ENCODE data around the gene KRT82. TPM values are rescaled to one million over a fixed set of nuclear protein-coding genes. Genes with fewer than 3 reads are reported as not detected.
"Not testable (repeated sequence)": the region's sequence is repeated elsewhere in the genome, so short reads cannot be mapped to it uniquely, and the experiment has no call there.

KRT82 gene
- not detected for total RNA-seq
- not detected for polyA plus RNA-seq (ENCODE audit: insufficient read length in 6 of 6)
- long read RNA-seq, donor 1: 0 reads
- long read RNA-seq, donor 2: 0 reads
- long read RNA-seq, donor 3: 0 reads
- long read RNA-seq, donor 4: 0 reads
- long read RNA-seq, donor 5: 0 reads
- long read RNA-seq, donor 6: 0 reads
- long read RNA-seq, donor 7: 0 reads
- long read RNA-seq, donor 8: 0 reads
- long read RNA-seq, donor 9: 0 reads
- long read RNA-seq, donor 10: 0 reads
- long read RNA-seq, donor 11: 0 reads
- long read RNA-seq, donor 12: 0 reads

GRCh38 chr12:52405922-52406385 lies at the start of gene KRT82:
Gene KRT82, minus strand, starts transcription at chr12:52406335. Its CDS starts 58 bp downstream, at chr12:52406277.
- Histone ChIP-seq H3K36me3 (no peaks in the 10 kb centered on the region), H3K27ac (no peak within 1 kb of the TSS), H3K27me3 (peaks cover 0 to 18% of the 10 kb centered on the region in 2 donors), H3K4me3 (no peak within 1 kb of the TSS), H3K4me1 (no peaks in the 10 kb centered on the region), H3K9me3 (no peaks in the 10 kb centered on the region)
- no peak for ATAC-seq
- TF ChIP-seq CTCF (IDR thresholded peaks at IDR 0.05): no peak
- intact Hi-C loops (cut with DNase I): no loop called here
- peak in 1 of 4 donors; percentile 58 for DNase-seq

- intact Hi-C loops (cut with DNase I): no loop called here
- ATAC-seq: no peak
- Histone ChIP-seq H3K9me3 (no peaks in the 10 kb centered on the region), H3K4me1 (no peaks in the 10 kb centered on the region), H3K36me3 (no peaks in the 10 kb centered on the region), H3K27ac (no peak overlapping the region), H3K27me3 (peaks cover 0 to 16% of the 10 kb centered on the region in 2 donors), H3K4me3 (no peak overlapping the region)
- DNase-seq: no peak
- TF ChIP-seq CTCF (IDR thresholded peaks at IDR 0.05): no peak
Measured at GRCh38 chr12:52455821-52456220, 49.7 kb upstream of the KRT82 start.

- intact Hi-C loops (cut with DNase I): no loop called here
- TF ChIP-seq CTCF (IDR thresholded peaks at IDR 0.05): no peak
- Histone ChIP-seq H3K36me3 (no peaks in the 10 kb centered on the region), H3K4me3 (no peak overlapping the region), H3K4me1 (no peaks in the 10 kb centered on the region), H3K27ac (no peak overlapping the region), H3K27me3 (peaks cover 0 to 12% of the 10 kb centered on the region in 2 donors), H3K9me3 (no peaks in the 10 kb centered on the region)
- DNase-seq (no peak), ATAC-seq (no peak)
Measured at GRCh38 chr12:52454411-52455201, 48.5 kb upstream of the KRT82 start.

- no peak for TF ChIP-seq CTCF (IDR thresholded peaks at IDR 0.05)
- peaks cover 0 to 11% of the 10 kb centered on the region in 2 donors for H3K27me3 ChIP-seq
Measured at GRCh38 chr12:52452101-52452500, 46.0 kb upstream of the KRT82 start, which contains the start of gene KRT6B. Gene KRT6B, minus strand, starts transcription at chr12:52452146. Its CDS starts 68 bp downstream, at chr12:52452078.

GRCh38 chr12:52448228-52448627 lies 42.1 kb upstream of the KRT82 start:
- H3K4me1 ChIP-seq: no peaks in the 10 kb centered on the region
- ATAC-seq (no peak), DNase-seq (no peak)
- no peak overlapping the region for H3K4me3 ChIP-seq
- intact Hi-C loops (cut with DNase I): no loop called here
- H3K27ac ChIP-seq: no peak overlapping the region
- no peaks in the 10 kb centered on the region for H3K36me3 ChIP-seq
- H3K9me3 ChIP-seq: no peaks in the 10 kb centered on the region
- TF ChIP-seq CTCF (IDR thresholded peaks at IDR 0.05): no peak
- peaks cover 0 to 9% of the 10 kb centered on the region in 2 donors for H3K27me3 ChIP-seq

More at GRCh38 chr12:52452101-52452500, 46.0 kb upstream of the KRT82 start, which contains the start of gene KRT6B:
- no peaks in the 10 kb centered on the region for H3K4me1 ChIP-seq
- ATAC-seq (no peak), DNase-seq (no peak)
- intact Hi-C loops (cut with DNase I): no loop called here
- H3K9me3 ChIP-seq: no peaks in the 10 kb centered on the region
- no peak within 1 kb of the TSS for H3K4me3 ChIP-seq
- no peak within 1 kb of the TSS for H3K27ac ChIP-seq
- H3K36me3 ChIP-seq: no peaks in the 10 kb centered on the region

GRCh38 chr12:52447196-52447595 lies 41.1 kb upstream of the KRT82 start:
- ATAC-seq; H3K9me3 ChIP-seq; intact Hi-C loops (cut with DNase I); H3K27ac ChIP-seq; H3K4me3 ChIP-seq; H3K4me1 ChIP-seq; DNase-seq; H3K36me3 ChIP-seq: not testable (repeated sequence)
- H3K27me3 ChIP-seq: peaks cover 0 to 16% of the 10 kb centered on the region in 2 donors

Data from left lung (tissue), 14 donors.